ENCODE results near the gene PTPRU. TPM values are rescaled to one million over a fixed set of nuclear protein-coding genes. Genes with fewer than 3 reads are reported as not detected.
A peak's percentile ranks its signal among the peaks of the same experiment; 100 is the strongest.

The PTPRU gene
- total RNA-seq (10.6 TPM), polyA plus RNA-seq (ENCODE audit: insufficient read depth in 1 of 8, insufficient read length in 8 of 8, low replicate concordance in 1 of 8) (10 to 100 TPM in 6 of 8 donors, 1 to 10 TPM in 2; 8.0 to 14.6 (median 12.0) TPM)
- long read RNA-seq, donor 1: 0 reads
- long read RNA-seq, donor 2: 0 reads
- long read RNA-seq, donor 3, full-length matches to known transcripts: 1 of 1 reads
- long read RNA-seq, donor 3, partial matches to known transcripts: 0 of 1 reads
- long read RNA-seq, donor 3, other reads (novel, unspliced or antisense): 0 of 1 reads
- long read RNA-seq, donor 4: 0 reads
- long read RNA-seq, donor 5, partial matches to known transcripts: 0 of 1 reads
- long read RNA-seq, donor 5, other reads (novel, unspliced or antisense): 0 of 1 reads
- long read RNA-seq, donor 6, partial matches to known transcripts: 0 of 1 reads
- long read RNA-seq, donor 6, other reads (novel, unspliced or antisense): 0 of 1 reads
- long read RNA-seq, donor 7: 0 reads
- long read RNA-seq, donor 8: 0 reads
- long read RNA-seq, donor 9: 0 reads
- long read RNA-seq, donor 10: 0 reads
- long read RNA-seq, donor 11, partial matches to known transcripts: 0 of 2 reads
- long read RNA-seq, donor 11, other reads (novel, unspliced or antisense): 0 of 2 reads

GRCh38 chr1:29235955-29236711 lies at the start of gene PTPRU:
PTPRU (plus strand) TSS chr1:29236522; CDS start chr1:29236645, 123 bp downstream.
- Histone ChIP-seq H3K9me3 (replicated peaks; ENCODE audit: control insufficient read depth, low read depth, low read length) (no peaks in the 10 kb centered on the region), H3K4me1 (ENCODE audit: control insufficient read depth, insufficient read depth, low read length) (peaks cover 32% of the 10 kb centered on the region), H3K27me3 (ENCODE audit: control insufficient read depth, insufficient read depth, low read length) (peaks cover 38% of the 10 kb centered on the region), H3K4me3 (ENCODE audit: low read length) (peak within 1 kb of the TSS; percentile 54), H3K27ac (ENCODE audit: low read length) (no peak within 1 kb of the TSS), H3K36me3 (ENCODE audit: control insufficient read depth, insufficient read depth, low read length) (no peaks in the 10 kb centered on the region)
- peak; percentile 82 for DNase-seq
- 5% methylated on average over 81 of the region's 82 CpGs for WGBS (ENCODE audit: insufficient coverage)

- 83% methylated on average over 1 of the region's 1 CpG for WGBS (ENCODE audit: insufficient coverage)
- Histone ChIP-seq H3K27me3 (ENCODE audit: control insufficient read depth, insufficient read depth, low read length) (no peaks in the 10 kb centered on the region), H3K27ac (ENCODE audit: low read length) (no peak overlapping the region), H3K4me1 (ENCODE audit: control insufficient read depth, insufficient read depth, low read length) (peaks cover 4% of the 10 kb centered on the region), H3K9me3 (replicated peaks; ENCODE audit: control insufficient read depth, low read depth, low read length) (no peaks in the 10 kb centered on the region), H3K36me3 (ENCODE audit: control insufficient read depth, insufficient read depth, low read length) (no peaks in the 10 kb centered on the region), H3K4me3 (ENCODE audit: low read length) (no peak overlapping the region)
- DNase-seq: no peak
These were observed 49.6 kb upstream of the PTPRU start for GRCh38 chr1:29186707-29187106.

- WGBS (ENCODE audit: insufficient coverage): 80% methylated on average over 1 of the region's 6 CpGs
- Histone ChIP-seq H3K36me3 (ENCODE audit: control insufficient read depth, insufficient read depth, low read length) (peaks cover 24% of the 10 kb centered on the region), H3K4me1 (ENCODE audit: control insufficient read depth, insufficient read depth, low read length) (peaks cover 3% of the 10 kb centered on the region), H3K27me3 (ENCODE audit: control insufficient read depth, insufficient read depth, low read length) (no peaks in the 10 kb centered on the region), H3K4me3 (ENCODE audit: low read length) (no peak overlapping the region), H3K27ac (ENCODE audit: low read length) (no peak overlapping the region), H3K9me3 (replicated peaks; ENCODE audit: control insufficient read depth, low read depth, low read length) (no peaks in the 10 kb centered on the region)
- no peak for DNase-seq
These were observed 45.6 kb upstream of the PTPRU start for GRCh38 chr1:29190718-29191117.

- no peaks in the 10 kb centered on the region for H3K27me3 ChIP-seq (ENCODE audit: control insufficient read depth, insufficient read depth, low read length)
- peaks cover 45% of the 10 kb centered on the region for H3K36me3 ChIP-seq (ENCODE audit: control insufficient read depth, insufficient read depth, low read length)
- H3K4me3 ChIP-seq (ENCODE audit: low read length): no peak overlapping the region
- 95% methylated on average over 7 of the region's 8 CpGs for WGBS (ENCODE audit: insufficient coverage)
- H3K4me1 ChIP-seq (ENCODE audit: control insufficient read depth, insufficient read depth, low read length): peaks cover 3% of the 10 kb centered on the region
- no peak for DNase-seq
- no peaks in the 10 kb centered on the region for H3K9me3 ChIP-seq (replicated peaks; ENCODE audit: control insufficient read depth, low read depth, low read length)
- no peak overlapping the region for H3K27ac ChIP-seq (ENCODE audit: low read length)
These were observed 42.4 kb upstream of the PTPRU start for GRCh38 chr1:29193879-29194455.

- Histone ChIP-seq H3K27ac (ENCODE audit: low read length) (no peak overlapping the region), H3K4me1 (ENCODE audit: control insufficient read depth, insufficient read depth, low read length) (peaks cover 3% of the 10 kb centered on the region), H3K27me3 (ENCODE audit: control insufficient read depth, insufficient read depth, low read length) (no peaks in the 10 kb centered on the region), H3K9me3 (replicated peaks; ENCODE audit: control insufficient read depth, low read depth, low read length) (no peaks in the 10 kb centered on the region), H3K4me3 (ENCODE audit: low read length) (no peak overlapping the region), H3K36me3 (ENCODE audit: control insufficient read depth, insufficient read depth, low read length) (peaks cover 62% of the 10 kb centered on the region)
- no peak for DNase-seq
- 68% methylated on average over 5 of the region's 8 CpGs for WGBS (ENCODE audit: insufficient coverage)
These were observed 40.4 kb upstream of the PTPRU start for GRCh38 chr1:29195881-29196291.

- Histone ChIP-seq H3K36me3 (ENCODE audit: control insufficient read depth, insufficient read depth, low read length) (peaks cover 74% of the 10 kb centered on the region), H3K4me1 (ENCODE audit: control insufficient read depth, insufficient read depth, low read length) (peaks cover 9% of the 10 kb centered on the region), H3K27me3 (ENCODE audit: control insufficient read depth, insufficient read depth, low read length) (no peaks in the 10 kb centered on the region), H3K27ac (ENCODE audit: low read length) (no peak overlapping the region), H3K9me3 (replicated peaks; ENCODE audit: control insufficient read depth, low read depth, low read length) (no peaks in the 10 kb centered on the region), H3K4me3 (ENCODE audit: low read length) (no peak overlapping the region)
- DNase-seq: no peak
- 100% methylated on average over 1 of the region's 7 CpGs for WGBS (ENCODE audit: insufficient coverage)
These were observed 39.3 kb upstream of the PTPRU start for GRCh38 chr1:29196863-29197589.

- Histone ChIP-seq H3K27ac (ENCODE audit: low read length) (no peak overlapping the region), H3K4me1 (ENCODE audit: control insufficient read depth, insufficient read depth, low read length) (peaks cover 15% of the 10 kb centered on the region), H3K27me3 (ENCODE audit: control insufficient read depth, insufficient read depth, low read length) (no peaks in the 10 kb centered on the region), H3K9me3 (replicated peaks; ENCODE audit: control insufficient read depth, low read depth, low read length) (no peaks in the 10 kb centered on the region), H3K4me3 (ENCODE audit: low read length) (no peak overlapping the region), H3K36me3 (ENCODE audit: control insufficient read depth, insufficient read depth, low read length) (peaks cover 76% of the 10 kb centered on the region)
- DNase-seq: no peak
- WGBS (ENCODE audit: insufficient coverage): 94% methylated on average over 2 of the region's 2 CpGs
These were observed 38.8 kb upstream of the PTPRU start for GRCh38 chr1:29197590-29197924.

- no peaks in the 10 kb centered on the region for H3K9me3 ChIP-seq (replicated peaks; ENCODE audit: control insufficient read depth, low read depth, low read length)
- WGBS (ENCODE audit: insufficient coverage): 91% methylated on average over 12 of the region's 12 CpGs
These were observed 38.3 kb upstream of the PTPRU start for GRCh38 chr1:29197993-29198392.

GRCh38 chr1:29200906-29201594 lies 35.3 kb upstream of the PTPRU start:
- Histone ChIP-seq H3K27me3 (ENCODE audit: control insufficient read depth, insufficient read depth, low read length) (no peaks in the 10 kb centered on the region), H3K4me3 (ENCODE audit: low read length) (no peak overlapping the region), H3K36me3 (ENCODE audit: control insufficient read depth, insufficient read depth, low read length) (peaks cover 70% of the 10 kb centered on the region), H3K27ac (ENCODE audit: low read length) (no peak overlapping the region), H3K9me3 (replicated peaks; ENCODE audit: control insufficient read depth, low read depth, low read length) (no peaks in the 10 kb centered on the region), H3K4me1 (ENCODE audit: control insufficient read depth, insufficient read depth, low read length) (peaks cover 14% of the 10 kb centered on the region)
- no peak for DNase-seq
- 86% methylated on average over 4 of the region's 5 CpGs for WGBS (ENCODE audit: insufficient coverage)

More at GRCh38 chr1:29197993-29198392, 38.3 kb upstream of the PTPRU start:
- Histone ChIP-seq H3K27me3 (ENCODE audit: control insufficient read depth, insufficient read depth, low read length) (no peaks in the 10 kb centered on the region), H3K4me3 (ENCODE audit: low read length) (no peak overlapping the region), H3K4me1 (ENCODE audit: control insufficient read depth, insufficient read depth, low read length) (peaks cover 17% of the 10 kb centered on the region), H3K27ac (ENCODE audit: low read length) (no peak overlapping the region), H3K36me3 (ENCODE audit: control insufficient read depth, insufficient read depth, low read length) (peaks cover 77% of the 10 kb centered on the region)
- DNase-seq: no peak
